GM12878 (cell line): ENCODE results near the gene EIF6. TPM values are rescaled to one million over a fixed set of nuclear protein-coding genes. Genes with fewer than 3 reads are reported as not detected.

ENCODE experiments used
- ATAC-seq: fragments of 200-7000 bp; cut with Tn5 transposase; 3 replicates; pipeline ENCODE4 v1.9.1; 2020; ENCODE audit warnings: mild to moderate bottlenecking, moderate library complexity
- BruUV-seq: library from RNA; stranded (reverse); fragments of 400-500 nt; replicated peaks from 2 replicates; lab custom pipeline; 2021; lab: Mats Ljungman, UMichigan
- CTCF ChIA-PET: fragments of 300-600 bp; sonication (Branson Sonifier 250); formaldehyde crosslinking; extraction: SDS; loops from one replicate; lab custom pipeline; 2021; ENCODE audit warnings: inconsistent platforms; lab: Yijun Ruan, JAX
- POLR2A ChIA-PET: fragments of 350-600 bp; formaldehyde crosslinking; extraction: SDS; loops from one replicate; lab custom pipeline; 2021; ENCODE audit warnings: inconsistent platforms; lab: Charles Lee
- RAD21 ChIA-PET: fragments of 300-600 bp; sonication (Branson Sonifier 250); formaldehyde crosslinking; loops from one replicate; lab custom pipeline; 2023; ENCODE audit warnings: antibody characterized with exemption; ENCODE audit not compliant: unreplicated experiment; lab: Charles Lee
- SMC1A ChIA-PET: fragments of 300-600 bp; sonication (Branson Sonifier 250); formaldehyde crosslinking; loops from one replicate; lab custom pipeline; 2023; ENCODE audit not compliant: unreplicated experiment, uncharacterized antibody; lab: Charles Lee
- DNase-seq: peaks from one replicate; pipeline ENCODE4 v3.0.0-alpha.2; 2011; ENCODE audit warnings: low read depth, low spot score
- FAIRE-seq: peaks from 3 replicates; lab custom pipeline; 2011; peaks lifted over from hg19 to GRCh38; lab: Jason Lieb, UNC
- H2AFZ ChIP-seq: 2 replicates; pipeline ENCODE4 v1.6.0; 2011; ENCODE audit warnings: low read depth, low read length, control low read depth; ENCODE audit not compliant: control insufficient read depth
- H3K27ac ChIP-seq: 2 replicates; pipeline ENCODE4 v1.5.1; 2011; ENCODE audit warnings: control low read depth; ENCODE audit not compliant: control insufficient read depth, insufficient read depth
- H3K27me3 ChIP-seq, 2 experiments: replicated peaks in 1 of 2; 2 replicates each; pipeline versions ENCODE4 v1.6.0 to v1.6.1; 2011; ENCODE audit warnings: low read length in 1 of 2; ENCODE audit not compliant: control insufficient read depth in 2 of 2, insufficient read depth in 2 of 2
- H3K36me3 ChIP-seq, 2 experiments: 2 replicates each; pipeline ENCODE4 v1.5.1; 2011; ENCODE audit warnings: low read length in 1 of 2; ENCODE audit not compliant: control insufficient read depth in 2 of 2, insufficient read depth in 2 of 2
- H3K4me1 ChIP-seq: 2 replicates; pipeline ENCODE4 v1.6.1; 2011; ENCODE audit warnings: mild to moderate bottlenecking, low read length, moderate library complexity, mixed read lengths; ENCODE audit not compliant: control insufficient read depth, insufficient read depth
- H3K4me2 ChIP-seq: 2 replicates; pipeline ENCODE4 v1.6.0; 2011; ENCODE audit warnings: control low read depth; ENCODE audit not compliant: control insufficient read depth, insufficient read depth
- H3K4me3 ChIP-seq: fragments of 200-600 bp; sonication (generic); 2 replicates; pipeline ENCODE4 v1.5.1; 2016
- H3K79me2 ChIP-seq: 2 replicates; pipeline ENCODE4 v1.6.0; 2011; ENCODE audit warnings: low read length; ENCODE audit not compliant: control insufficient read depth, insufficient read depth
- H3K9ac ChIP-seq: 2 replicates; pipeline ENCODE4 v1.8.0; 2011; ENCODE audit warnings: low read length, control low read depth, mixed read lengths; ENCODE audit not compliant: control insufficient read depth, insufficient read depth
- H3K9me3 ChIP-seq: replicated peaks from 3 replicates; pipeline ENCODE4 v1.5.1; 2011; ENCODE audit warnings: mild to moderate bottlenecking, low read length; ENCODE audit not compliant: control insufficient read depth, insufficient read depth
- H4K20me1 ChIP-seq: 2 replicates; pipeline ENCODE4 v1.6.0; 2011; ENCODE audit not compliant: control insufficient read depth, insufficient read depth
- BCL11A ChIP-seq: IDR thresholded peaks from 2 replicates; pipeline ENCODE4 v1.6.1; 2011; ENCODE audit warnings: low read depth, low read length
- EED ChIP-seq: sonication (generic); IDR thresholded peaks from 2 replicates; pipeline ENCODE4 v1.6.1; 2016; ENCODE audit warnings: antibody characterized with exemption, low read depth
- FOS ChIP-seq: IDR thresholded peaks from 3 replicates; pipeline ENCODE4 v1.6.1; 2011; ENCODE audit warnings: borderline replicate concordance; ENCODE audit not compliant: insufficient read length; ENCODE audit errors: extremely low read depth
- IKZF1 ChIP-seq: fragments of 450-650 bp; conservative IDR thresholded peaks from 2 replicates; pipeline ENCODE4 v1.6.1; 2017; ENCODE audit warnings: antibody characterized with exemption, mild to moderate bottlenecking
- KDM1A ChIP-seq: fragments of 200-600 bp; sonication (generic); IDR thresholded peaks from 2 replicates; pipeline ENCODE4 v1.6.1; 2016; ENCODE audit warnings: borderline replicate concordance
- MXI1 ChIP-seq: fragments of 150-350 bp; IDR thresholded peaks from 2 replicates; pipeline ENCODE4 v1.6.1; 2011; ENCODE audit warnings: low read depth, mild to moderate bottlenecking, inconsistent platforms, low read length, improper control_type of control experiment
- NFYB ChIP-seq: IDR thresholded peaks from 2 replicates; pipeline ENCODE4 v1.6.1; 2011; ENCODE audit warnings: low read depth, mild to moderate bottlenecking, low read length, improper control_type of control experiment, moderate library complexity; ENCODE audit not compliant: insufficient read depth
- RBBP5 ChIP-seq: fragments of 200-600 bp; sonication (generic); conservative IDR thresholded peaks from 2 replicates; pipeline ENCODE4 v1.6.1; 2016
- RUNX3 ChIP-seq: IDR thresholded peaks from 2 replicates; pipeline ENCODE4 v1.6.1; 2012; ENCODE audit warnings: low read length, inconsistent platforms
- TBL1XR1 ChIP-seq: IDR thresholded peaks from 2 replicates; pipeline ENCODE4 v1.6.1; 2012; ENCODE audit warnings: low read depth, low read length, improper control_type of control experiment
- TCF12 ChIP-seq: IDR thresholded peaks from 2 replicates; pipeline ENCODE4 v1.6.1; 2011; ENCODE audit warnings: low read depth, mild to moderate bottlenecking, low read length
- WGBS: methylation state at CpG from one replicate; pipeline ENCODE4 v1.1.6; 2016; ENCODE audit warnings: low lambda C conversion rate; ENCODE audit not compliant: insufficient replicate concordance, insufficient coverage; ENCODE audit errors: missing lambda C conversion rate; 5-methylcytosine and 5-hydroxymethylcytosine counted together
- in situ Hi-C: fragments of 300-500 bp; cut with MboI; formaldehyde crosslinking; loops from 9 replicates; pipeline ENCODE4 v1.14.3; 2018; ENCODE audit warnings: mixed read lengths
- intact Hi-C: fragments of 100-400 bp; cut with micrococcal nuclease; formaldehyde crosslinking; loops from one replicate; pipeline ENCODE4 v1.14.2; 2022; ENCODE audit not compliant: unreplicated experiment
- polyA plus RNA-seq, 11 experiments: library from polyadenylated mRNA; depleted of rRNA in 4 of 11; unstranded in 6 of 11; stranded (reverse) in 5 of 11; fragments of >200 nt; fragmentation: Nextera tagmentation in 4 of 11; fragmentation: Illumina TruSeq in 1 of 11; extraction: Ambion mirVana in 4 of 11; extraction: Trizol in 1 of 11; gene quantifications; 1 replicate in 1 of 11; 2 replicates in 10 of 11; pipeline versions ENCODE4 v1.2.1 to v1.2.3, GENCODE V29; 2011 to 2016; ENCODE audit warnings: inconsistent platforms in 2 of 11, missing spikeins in 2 of 11, low read depth in 1 of 11
- total RNA-seq, 4 experiments: library from RNA; depleted of rRNA in 3 of 4; stranded (reverse); fragments of >200 nt in 3 of 4; fragmentation: Illumina TruSeq in 1 of 4; extraction: Trizol in 1 of 4; gene quantifications; 2 replicates each; pipeline versions ENCODE4 v1.2.1 to v1.2.3, GENCODE V29; 2013 to 2021
- TF ChIP-seq, protein P1 (sequence below): IDR thresholded peaks from 2 replicates; pipeline ENCODE4 v1.6.1; 2012; ENCODE audit warnings: mild to moderate bottlenecking, low read depth, low read length
- TF ChIP-seq, protein P2 (sequence below): IDR thresholded peaks from 2 replicates; pipeline ENCODE4 v1.6.1; 2012; ENCODE audit warnings: improper control_type of control experiment, low read depth, low read length; ENCODE audit not compliant: insufficient replicate concordance

The EIF6 gene
- total and polyA plus RNA-seq, 10 of the 15 experiments (the other 5 are each of a cell fraction or from before 2014, with no cell fraction given): 127 to 607 (median 197) TPM

DNA sequence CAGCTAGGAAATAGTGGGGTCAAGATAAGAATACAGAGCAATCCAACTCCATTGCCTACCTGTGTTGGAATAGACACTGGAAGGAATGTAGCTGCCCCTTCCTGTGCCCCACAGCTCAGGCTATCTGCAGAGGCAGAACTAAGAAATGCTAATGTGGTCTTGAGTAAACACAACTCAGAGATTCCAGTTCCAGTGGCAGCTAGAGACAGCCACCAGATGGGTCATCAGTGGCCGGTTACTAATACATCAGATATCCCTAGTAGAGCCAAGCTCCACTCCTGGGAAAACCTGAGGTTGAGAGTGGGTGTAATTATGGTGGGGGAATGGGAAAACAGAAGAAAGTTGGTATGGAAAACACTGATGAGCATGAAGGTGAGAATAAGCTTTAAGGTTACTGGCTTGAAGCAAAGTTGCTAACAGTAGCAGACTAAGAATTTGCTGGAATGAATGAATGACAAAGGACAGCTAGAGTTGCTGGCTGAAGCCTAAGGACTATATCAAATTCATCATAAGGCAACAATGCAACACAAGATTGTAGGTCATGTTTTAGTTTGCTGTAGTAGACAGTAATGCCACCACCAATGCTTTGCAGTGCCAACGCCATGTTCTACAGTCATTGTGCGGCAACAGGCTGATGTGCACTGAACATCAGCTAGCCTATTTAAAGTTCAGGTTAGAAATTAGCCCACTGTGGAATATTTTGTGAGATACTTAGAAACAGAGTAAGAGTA, 36.0 kb upstream of the EIF6 start:
- H3K79me2 ChIP-seq: no peaks in the 10 kb centered on the region
- no peak overlapping the region for H2AFZ ChIP-seq
- H3K9ac ChIP-seq: no peak overlapping the region
- intact Hi-C loops (no loop called here), in situ Hi-C loops (no loop called here)
- H3K4me1 ChIP-seq: no peaks in the 10 kb centered on the region
- peaks cover 0 to 2% of the 10 kb centered on the region in 2 experiments; a peak in 1 of 4 replicates for H3K36me3 ChIP-seq
- no peaks in the 10 kb centered on the region for H4K20me1 ChIP-seq
- ATAC-seq (no peak), FAIRE-seq (no peak), DNase-seq (no peak)
- SMC1A ChIA-PET: no interaction called here
- no peak overlapping the region for H3K4me2 ChIP-seq
- BruUV-seq: no TSS peak
- H3K4me3 ChIP-seq: no peak overlapping the region
- no peak overlapping the region for H3K27ac ChIP-seq
- POLR2A ChIA-PET: no interaction called here
- CTCF ChIA-PET: interaction anchor here (1.1 to 1.3 kb wide), 2 partner anchors 9 to 61 kb away, joined by 3 to 7 read pairs; no protein-coding TSS in a partner anchor
- RAD21 ChIA-PET: interaction anchor here (0.7 kb wide), 1 partner anchor 134 kb away, joined by 3 read pairs; no protein-coding TSS in a partner anchor
- 97% methylated on average over 3 of the region's 3 CpGs for WGBS
- no peaks in the 10 kb centered on the region for H3K27me3 ChIP-seq
- H3K9me3 ChIP-seq: no peaks in the 10 kb centered on the region
- TF ChIP-seq TCF12 (no peak), TBL1XR1 (no peak), KDM1A (no peak), FOS (no peak), EED (no peak), IKZF1 (no peak), NFYB (no peak), RBBP5 (no peak), RUNX3 (no peak), MXI1 (no peak), BCL11A (no peak)
- TF ChIP-seq, protein P1, sequence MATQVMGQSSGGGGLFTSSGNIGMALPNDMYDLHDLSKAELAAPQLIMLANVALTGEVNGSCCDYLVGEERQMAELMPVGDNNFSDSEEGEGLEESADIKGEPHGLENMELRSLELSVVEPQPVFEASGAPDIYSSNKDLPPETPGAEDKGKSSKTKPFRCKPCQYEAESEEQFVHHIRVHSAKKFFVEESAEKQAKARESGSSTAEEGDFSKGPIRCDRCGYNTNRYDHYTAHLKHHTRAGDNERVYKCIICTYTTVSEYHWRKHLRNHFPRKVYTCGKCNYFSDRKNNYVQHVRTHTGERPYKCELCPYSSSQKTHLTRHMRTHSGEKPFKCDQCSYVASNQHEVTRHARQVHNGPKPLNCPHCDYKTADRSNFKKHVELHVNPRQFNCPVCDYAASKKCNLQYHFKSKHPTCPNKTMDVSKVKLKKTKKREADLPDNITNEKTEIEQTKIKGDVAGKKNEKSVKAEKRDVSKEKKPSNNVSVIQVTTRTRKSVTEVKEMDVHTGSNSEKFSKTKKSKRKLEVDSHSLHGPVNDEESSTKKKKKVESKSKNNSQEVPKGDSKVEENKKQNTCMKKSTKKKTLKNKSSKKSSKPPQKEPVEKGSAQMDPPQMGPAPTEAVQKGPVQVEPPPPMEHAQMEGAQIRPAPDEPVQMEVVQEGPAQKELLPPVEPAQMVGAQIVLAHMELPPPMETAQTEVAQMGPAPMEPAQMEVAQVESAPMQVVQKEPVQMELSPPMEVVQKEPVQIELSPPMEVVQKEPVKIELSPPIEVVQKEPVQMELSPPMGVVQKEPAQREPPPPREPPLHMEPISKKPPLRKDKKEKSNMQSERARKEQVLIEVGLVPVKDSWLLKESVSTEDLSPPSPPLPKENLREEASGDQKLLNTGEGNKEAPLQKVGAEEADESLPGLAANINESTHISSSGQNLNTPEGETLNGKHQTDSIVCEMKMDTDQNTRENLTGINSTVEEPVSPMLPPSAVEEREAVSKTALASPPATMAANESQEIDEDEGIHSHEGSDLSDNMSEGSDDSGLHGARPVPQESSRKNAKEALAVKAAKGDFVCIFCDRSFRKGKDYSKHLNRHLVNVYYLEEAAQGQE: no peak
- TF ChIP-seq, protein P2, sequence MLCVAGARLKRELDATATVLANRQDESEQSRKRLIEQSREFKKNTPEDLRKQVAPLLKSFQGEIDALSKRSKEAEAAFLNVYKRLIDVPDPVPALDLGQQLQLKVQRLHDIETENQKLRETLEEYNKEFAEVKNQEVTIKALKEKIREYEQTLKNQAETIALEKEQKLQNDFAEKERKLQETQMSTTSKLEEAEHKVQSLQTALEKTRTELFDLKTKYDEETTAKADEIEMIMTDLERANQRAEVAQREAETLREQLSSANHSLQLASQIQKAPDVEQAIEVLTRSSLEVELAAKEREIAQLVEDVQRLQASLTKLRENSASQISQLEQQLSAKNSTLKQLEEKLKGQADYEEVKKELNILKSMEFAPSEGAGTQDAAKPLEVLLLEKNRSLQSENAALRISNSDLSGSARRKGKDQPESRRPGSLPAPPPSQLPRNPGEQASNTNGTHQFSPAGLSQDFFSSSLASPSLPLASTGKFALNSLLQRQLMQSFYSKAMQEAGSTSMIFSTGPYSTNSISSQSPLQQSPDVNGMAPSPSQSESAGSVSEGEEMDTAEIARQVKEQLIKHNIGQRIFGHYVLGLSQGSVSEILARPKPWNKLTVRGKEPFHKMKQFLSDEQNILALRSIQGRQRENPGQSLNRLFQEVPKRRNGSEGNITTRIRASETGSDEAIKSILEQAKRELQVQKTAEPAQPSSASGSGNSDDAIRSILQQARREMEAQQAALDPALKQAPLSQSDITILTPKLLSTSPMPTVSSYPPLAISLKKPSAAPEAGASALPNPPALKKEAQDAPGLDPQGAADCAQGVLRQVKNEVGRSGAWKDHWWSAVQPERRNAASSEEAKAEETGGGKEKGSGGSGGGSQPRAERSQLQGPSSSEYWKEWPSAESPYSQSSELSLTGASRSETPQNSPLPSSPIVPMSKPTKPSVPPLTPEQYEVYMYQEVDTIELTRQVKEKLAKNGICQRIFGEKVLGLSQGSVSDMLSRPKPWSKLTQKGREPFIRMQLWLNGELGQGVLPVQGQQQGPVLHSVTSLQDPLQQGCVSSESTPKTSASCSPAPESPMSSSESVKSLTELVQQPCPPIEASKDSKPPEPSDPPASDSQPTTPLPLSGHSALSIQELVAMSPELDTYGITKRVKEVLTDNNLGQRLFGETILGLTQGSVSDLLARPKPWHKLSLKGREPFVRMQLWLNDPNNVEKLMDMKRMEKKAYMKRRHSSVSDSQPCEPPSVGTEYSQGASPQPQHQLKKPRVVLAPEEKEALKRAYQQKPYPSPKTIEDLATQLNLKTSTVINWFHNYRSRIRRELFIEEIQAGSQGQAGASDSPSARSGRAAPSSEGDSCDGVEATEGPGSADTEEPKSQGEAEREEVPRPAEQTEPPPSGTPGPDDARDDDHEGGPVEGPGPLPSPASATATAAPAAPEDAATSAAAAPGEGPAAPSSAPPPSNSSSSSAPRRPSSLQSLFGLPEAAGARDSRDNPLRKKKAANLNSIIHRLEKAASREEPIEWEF: no peak
